Fibroblast of lung (primary cell): ENCODE data around the gene ATG4B. TPM values are rescaled to one million over a fixed set of nuclear protein-coding genes. Genes with fewer than 3 reads are reported as not detected.

Source experiments
- DNase-seq, 2 donors: peaks; one replicate each; pipeline versions ENCODE4 v3.0.0 to v3.0.0-alpha.2; 2010; ENCODE audit warnings: low read depth in 2 of 2
- H2AFZ ChIP-seq: 2 replicates; pipeline ENCODE4 v1.5.1; 2012; ENCODE audit warnings: low read length, control low read depth, inconsistent platforms
- H3K27ac ChIP-seq: 2 replicates; pipeline ENCODE4 v1.5.1; 2011; ENCODE audit warnings: low read length, control low read depth; ENCODE audit not compliant: insufficient read depth
- H3K27me3 ChIP-seq: 2 replicates; pipeline ENCODE4 v1.5.1; 2011; ENCODE audit warnings: mild to moderate bottlenecking, low read length; ENCODE audit not compliant: control insufficient read depth, insufficient read depth
- H3K36me3 ChIP-seq: 2 replicates; pipeline ENCODE4 v1.5.1; 2011; ENCODE audit warnings: low read length; ENCODE audit not compliant: control insufficient read depth, insufficient read depth
- H3K4me1 ChIP-seq: 2 replicates; pipeline ENCODE4 v1.5.1; 2011; ENCODE audit warnings: low read length; ENCODE audit not compliant: control insufficient read depth, insufficient read depth; ENCODE audit errors: extremely low read depth
- H3K4me2 ChIP-seq: 2 replicates; pipeline ENCODE4 v1.5.1; 2011; ENCODE audit warnings: low read length, control low read depth; ENCODE audit not compliant: insufficient read depth; ENCODE audit errors: extremely low read depth
- H3K4me3 ChIP-seq, 4 experiments: fragments of 200-600 bp in 1 of 4; sonication (generic) in 1 of 4; replicated peaks in 1 of 4; 2 replicates each; pipeline ENCODE4 v1.5.1; 2011 to 2016; ENCODE audit warnings: low read length in 4 of 4, low read depth in 3 of 4, mild to moderate bottlenecking in 3 of 4, control low read depth in 2 of 4, inconsistent platforms in 1 of 4, mixed read lengths in 1 of 4; ENCODE audit not compliant: insufficient read depth in 1 of 4; ENCODE audit errors: control extremely low read depth in 1 of 4
- H3K79me2 ChIP-seq: 2 replicates; pipeline ENCODE4 v1.5.1; 2012; ENCODE audit warnings: mild to moderate bottlenecking, low read length, inconsistent platforms; ENCODE audit not compliant: control insufficient read depth, insufficient read depth
- H3K9ac ChIP-seq: 2 replicates; pipeline ENCODE4 v1.5.1; 2011; ENCODE audit warnings: mild to moderate bottlenecking, low read length, control low read depth; ENCODE audit not compliant: insufficient read depth
- H3K9me3 ChIP-seq: 2 replicates; pipeline ENCODE4 v1.5.1; 2012; ENCODE audit warnings: low read depth, low read length; ENCODE audit not compliant: control insufficient read depth, insufficient read depth
- H4K20me1 ChIP-seq: 2 replicates; pipeline ENCODE4 v1.5.1; 2011; ENCODE audit warnings: low read length; ENCODE audit not compliant: control insufficient read depth, insufficient read depth; ENCODE audit errors: extremely low read depth
- EZH2 ChIP-seq: IDR thresholded peaks from 2 replicates; pipeline ENCODE4 v1.5.1; 2012; ENCODE audit warnings: low read length, control low read depth, mild to moderate bottlenecking; ENCODE audit errors: missing control alignments
- polyA plus RNA-seq, 2 donors: library from polyadenylated mRNA; depleted of rRNA in 1 of 2; stranded (reverse) in 1 of 2; unstranded in 1 of 2; fragments of >200 nt; gene quantifications; 2 replicates each; pipeline ENCODE4 v1.2.1, GENCODE V29; 2011 to 2012; ENCODE audit warnings: missing spikeins in 1 of 2
- total RNA-seq: library from RNA; depleted of rRNA; stranded (reverse); fragments of >200 nt; gene quantifications from 2 replicates; pipeline ENCODE4 v1.2.1, GENCODE V29; 2014
- TF ChIP-seq, protein P1 (sequence below), 2 donors: IDR thresholded peaks in 1 of 2; conservative IDR thresholded peaks in 1 of 2; 1 replicate in 1 of 2; 2 replicates in 1 of 2; pipeline ENCODE4 v1.5.1; 2011 to 2012; ENCODE audit warnings: low read length in 2 of 2, control low read depth in 1 of 2, inconsistent platforms in 1 of 2, low read depth in 1 of 2, mild to moderate bottlenecking in 1 of 2

The ATG4B gene
- total and polyA plus RNA-seq, 2 donors (not counting 1 experiment from before 2014, with no cell fraction given) = 45.1 to 76.2 TPM

DNA sequence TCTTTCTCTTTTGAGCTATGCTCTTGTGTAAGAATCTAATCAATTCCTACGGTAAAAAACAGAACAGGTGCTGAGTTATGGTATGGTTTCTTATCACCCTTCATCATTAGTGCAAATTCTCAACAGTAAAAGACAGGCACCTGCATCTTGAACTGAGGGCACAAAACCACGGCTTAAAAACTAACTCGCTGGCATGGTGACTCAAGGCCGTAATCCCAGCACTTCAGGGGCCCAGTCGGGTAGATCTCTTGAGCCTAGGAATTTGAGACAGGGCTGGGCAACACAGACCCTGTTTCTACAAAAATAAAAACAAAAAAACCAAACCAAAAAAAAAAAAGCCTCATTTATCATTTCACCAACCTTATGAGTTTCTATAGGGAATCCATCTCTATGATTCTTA, 33.8 kb upstream of the ATG4B start:
- Histone ChIP-seq H3K36me3 (peaks cover 9% of the 10 kb centered on the region), H4K20me1 (no peaks in the 10 kb centered on the region), H3K9me3 (no peaks in the 10 kb centered on the region), H3K27me3 (no peaks in the 10 kb centered on the region), H2AFZ (no peak overlapping the region), H3K4me3 (no peak overlapping the region), H3K79me2 (peaks cover 1% of the 10 kb centered on the region), H3K27ac (no peak overlapping the region), H3K4me1 (no peaks in the 10 kb centered on the region), H3K4me2 (no peak overlapping the region), H3K9ac (no peak overlapping the region)
- TF ChIP-seq, protein P1, sequence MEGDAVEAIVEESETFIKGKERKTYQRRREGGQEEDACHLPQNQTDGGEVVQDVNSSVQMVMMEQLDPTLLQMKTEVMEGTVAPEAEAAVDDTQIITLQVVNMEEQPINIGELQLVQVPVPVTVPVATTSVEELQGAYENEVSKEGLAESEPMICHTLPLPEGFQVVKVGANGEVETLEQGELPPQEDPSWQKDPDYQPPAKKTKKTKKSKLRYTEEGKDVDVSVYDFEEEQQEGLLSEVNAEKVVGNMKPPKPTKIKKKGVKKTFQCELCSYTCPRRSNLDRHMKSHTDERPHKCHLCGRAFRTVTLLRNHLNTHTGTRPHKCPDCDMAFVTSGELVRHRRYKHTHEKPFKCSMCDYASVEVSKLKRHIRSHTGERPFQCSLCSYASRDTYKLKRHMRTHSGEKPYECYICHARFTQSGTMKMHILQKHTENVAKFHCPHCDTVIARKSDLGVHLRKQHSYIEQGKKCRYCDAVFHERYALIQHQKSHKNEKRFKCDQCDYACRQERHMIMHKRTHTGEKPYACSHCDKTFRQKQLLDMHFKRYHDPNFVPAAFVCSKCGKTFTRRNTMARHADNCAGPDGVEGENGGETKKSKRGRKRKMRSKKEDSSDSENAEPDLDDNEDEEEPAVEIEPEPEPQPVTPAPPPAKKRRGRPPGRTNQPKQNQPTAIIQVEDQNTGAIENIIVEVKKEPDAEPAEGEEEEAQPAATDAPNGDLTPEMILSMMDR (conservative IDR thresholded peaks at IDR 0.05 in 1 of 2, IDR thresholded peaks at IDR 0.05 in 1 of 2; ENCODE audit: low read depth in 1 of 2, low read length in 2 of 2) = no peak
- TF ChIP-seq EZH2 = no peak
- DNase-seq = no peak

DNA sequence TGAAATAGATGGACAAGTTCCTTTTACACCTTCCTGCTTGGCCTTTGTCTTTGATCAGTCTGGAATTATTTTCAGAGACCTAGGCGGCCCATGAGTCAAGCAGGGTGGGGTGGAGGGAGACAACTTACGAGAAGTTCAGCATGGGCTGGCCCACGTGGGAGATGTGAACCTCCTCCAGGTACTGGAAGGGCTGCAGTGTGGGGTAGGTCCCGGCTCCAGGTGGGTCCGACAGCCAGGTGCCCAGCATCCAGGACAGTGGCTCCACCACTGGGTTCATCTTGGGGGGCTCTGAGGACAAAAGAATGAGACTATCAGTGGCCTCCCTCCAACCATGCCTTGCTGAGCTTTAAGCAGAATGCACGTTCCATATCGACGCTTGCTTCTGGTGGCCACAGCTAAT, 31.3 kb upstream of the ATG4B start:
- Histone ChIP-seq H3K4me3 (no peak overlapping the region), H2AFZ (no peak overlapping the region), H4K20me1 (no peaks in the 10 kb centered on the region), H3K4me1 (no peaks in the 10 kb centered on the region), H3K9me3 (no peaks in the 10 kb centered on the region), H3K36me3 (peaks cover 9% of the 10 kb centered on the region), H3K9ac (no peak overlapping the region), H3K4me2 (no peak overlapping the region), H3K27me3 (no peaks in the 10 kb centered on the region), H3K27ac (no peak overlapping the region), H3K79me2 (peaks cover 8% of the 10 kb centered on the region)
- no peak for DNase-seq
- no peak for TF ChIP-seq EZH2
- TF ChIP-seq, protein P1 (conservative IDR thresholded peaks at IDR 0.05 in 1 of 2, IDR thresholded peaks at IDR 0.05 in 1 of 2; ENCODE audit: low read depth in 1 of 2, low read length in 2 of 2) = no peak

DNA sequence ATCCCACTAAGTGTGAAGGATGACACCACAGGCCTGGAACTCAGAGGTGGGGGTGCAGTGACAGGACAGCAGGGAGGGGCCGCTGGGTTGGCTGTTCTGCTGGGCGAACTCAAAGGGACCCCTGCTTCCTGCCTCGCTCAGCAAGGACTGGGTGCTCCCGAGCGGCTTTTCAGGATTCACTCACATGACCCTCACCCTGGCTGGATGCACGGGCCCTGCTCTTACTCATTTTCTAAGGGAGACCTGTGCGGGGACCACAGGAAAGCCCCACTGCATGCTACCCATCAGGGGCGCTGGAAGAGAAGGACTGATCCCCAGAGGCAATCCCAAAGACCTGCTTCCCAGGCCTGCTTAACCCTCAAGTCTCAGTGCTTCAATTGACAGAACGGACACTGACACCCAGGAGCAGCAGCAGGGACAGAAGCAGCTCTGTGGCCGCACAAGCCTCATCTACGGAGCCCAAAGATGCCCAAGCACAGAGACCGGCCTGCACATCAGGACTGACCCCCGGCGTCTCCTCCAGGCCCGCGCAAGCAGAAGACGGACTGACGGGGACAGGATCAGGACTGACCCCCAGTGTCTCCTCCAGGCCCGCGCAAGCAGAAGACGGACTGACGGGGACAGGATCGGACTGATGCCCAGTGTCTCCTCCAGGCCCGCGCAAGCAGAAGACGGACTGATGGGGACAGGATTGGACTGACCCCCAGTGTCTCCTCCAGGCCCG, 30.2 kb upstream of the ATG4B start:
- peaks cover 2% of the 10 kb centered on the region for H3K4me1 ChIP-seq
- H3K9me3 ChIP-seq = no peaks in the 10 kb centered on the region
- no peak overlapping the region for H3K9ac ChIP-seq
- no peak overlapping the region for H2AFZ ChIP-seq
- no peak overlapping the region for H3K27ac ChIP-seq
- peaks cover 8% of the 10 kb centered on the region for H3K79me2 ChIP-seq
- no peak overlapping the region for H3K4me2 ChIP-seq
- H3K36me3 ChIP-seq = peaks cover 5% of the 10 kb centered on the region
- no peak overlapping the region for H3K4me3 ChIP-seq
- peaks cover under 1% of the 10 kb centered on the region for H4K20me1 ChIP-seq
- no peaks in the 10 kb centered on the region for H3K27me3 ChIP-seq
- TF ChIP-seq EZH2 = no peak
- TF ChIP-seq, protein P1 (conservative IDR thresholded peaks at IDR 0.05 in 1 of 2, IDR thresholded peaks at IDR 0.05 in 1 of 2; ENCODE audit: low read depth in 1 of 2, low read length in 2 of 2) = no peak
- no peak for DNase-seq
